Mesenchymal stem cell (in vitro differentiated cells and primary cell): Measurements from ENCODE around the gene HPSE2.

ENCODE experiments used
- DNase-seq: peaks from one replicate; pipeline ENCODE4 v3.0.0-alpha.2; 2013
- H2AFZ ChIP-seq: one replicate; pipeline ENCODE4 v1.6.1; 2013; ENCODE audit warnings: low read depth, mild to moderate bottlenecking, control low read depth, inconsistent platforms, low read length, moderate library complexity
- H2AK5ac ChIP-seq: 2 replicates; pipeline ENCODE4 v1.6.1; 2013; ENCODE audit warnings: low read length, moderate library complexity, mild to moderate bottlenecking, inconsistent platforms; ENCODE audit not compliant: severe bottlenecking
- H2BK120ac ChIP-seq: one replicate; pipeline ENCODE4 v1.6.1; 2013; ENCODE audit warnings: low read depth, mild to moderate bottlenecking, inconsistent platforms, low read length, moderate library complexity
- H2BK12ac ChIP-seq, 2 experiments: one replicate each; pipeline ENCODE4 v1.6.1; 2013; ENCODE audit warnings: inconsistent platforms in 2 of 2, low read length in 2 of 2, mild to moderate bottlenecking in 2 of 2, moderate library complexity in 2 of 2, control low read depth in 1 of 2
- H2BK15ac ChIP-seq: one replicate; pipeline ENCODE4 v1.6.1; 2013; ENCODE audit warnings: mild to moderate bottlenecking, low read depth, inconsistent platforms; ENCODE audit not compliant: poor library complexity, severe bottlenecking
- H2BK5ac ChIP-seq: 2 replicates; pipeline ENCODE4 v1.6.1; 2013; ENCODE audit warnings: low read depth, mild to moderate bottlenecking, low read length, control low read depth, inconsistent platforms; ENCODE audit not compliant: poor library complexity, severe bottlenecking
- H3K14ac ChIP-seq, 2 experiments: one replicate each; pipeline ENCODE4 v1.6.1; 2013; ENCODE audit warnings: inconsistent platforms in 2 of 2, low read length in 2 of 2, control low read depth in 1 of 2, mild to moderate bottlenecking in 1 of 2, moderate library complexity in 1 of 2
- H3K18ac ChIP-seq, 2 experiments: one replicate each; pipeline ENCODE4 v1.6.1; 2013; ENCODE audit warnings: inconsistent platforms in 2 of 2, low read length in 2 of 2, control low read depth in 1 of 2, low read depth in 1 of 2, mild to moderate bottlenecking in 1 of 2
- H3K23ac ChIP-seq, 2 experiments: one replicate each; pipeline ENCODE4 v1.6.1; 2013; ENCODE audit warnings: inconsistent platforms in 2 of 2, low read length in 2 of 2, mild to moderate bottlenecking in 2 of 2, moderate library complexity in 2 of 2, control low read depth in 1 of 2
- H3K27ac ChIP-seq: 2 replicates; pipeline ENCODE4 v1.5.1; 2013; ENCODE audit warnings: mild to moderate bottlenecking, moderate library complexity, low read length, control low read depth, inconsistent platforms; ENCODE audit not compliant: poor library complexity, severe bottlenecking
- H3K27me3 ChIP-seq, 2 experiments: 2 replicates each; pipeline versions ENCODE4 v1.6.1 to v1.7.0; 2013; ENCODE audit warnings: low read length in 2 of 2, mild to moderate bottlenecking in 2 of 2, moderate library complexity in 2 of 2, control low read depth in 1 of 2, inconsistent platforms in 1 of 2; ENCODE audit not compliant: control insufficient read depth in 1 of 2, insufficient read depth in 1 of 2
- H3K36me3 ChIP-seq, 2 experiments: 2 replicates each; pipeline versions ENCODE4 v1.6.1 to v1.7.0; 2013; ENCODE audit warnings: low read length in 2 of 2, control low read depth in 1 of 2, inconsistent platforms in 1 of 2, low read depth in 1 of 2, mild to moderate bottlenecking in 1 of 2; ENCODE audit not compliant: insufficient read depth in 2 of 2, control insufficient read depth in 1 of 2
- H3K4ac ChIP-seq, 2 experiments: one replicate each; pipeline ENCODE4 v1.6.1; 2013; ENCODE audit warnings: inconsistent platforms in 2 of 2, low read length in 2 of 2, mild to moderate bottlenecking in 2 of 2, moderate library complexity in 2 of 2, control low read depth in 1 of 2, low read depth in 1 of 2
- H3K4me1 ChIP-seq: 2 replicates; pipeline ENCODE4 v1.6.1; 2013; ENCODE audit warnings: low read depth, low read length, control low read depth; ENCODE audit not compliant: control insufficient read depth, insufficient read depth
- H3K4me2 ChIP-seq: 2 replicates; pipeline ENCODE4 v1.6.1; 2013; ENCODE audit warnings: low read length, mild to moderate bottlenecking, inconsistent platforms; ENCODE audit not compliant: poor library complexity, severe bottlenecking
- H3K4me3 ChIP-seq, 2 experiments: 2 replicates each; pipeline versions ENCODE4 v1.5.1 to v1.7.0; 2013; ENCODE audit warnings: low read length in 2 of 2, mild to moderate bottlenecking in 2 of 2, control low read depth in 1 of 2, low read depth in 1 of 2; ENCODE audit not compliant: insufficient read depth in 1 of 2
- H3K79me1 ChIP-seq: replicated peaks from 2 replicates; pipeline ENCODE4 v1.6.1; 2013; ENCODE audit warnings: mild to moderate bottlenecking, control low read depth, low read length, inconsistent platforms; ENCODE audit not compliant: poor library complexity, severe bottlenecking
- H3K9ac ChIP-seq: 2 replicates; pipeline ENCODE4 v1.7.0; 2013; ENCODE audit warnings: mild to moderate bottlenecking, low read length, moderate library complexity
- H3K9me3 ChIP-seq: 2 replicates; pipeline ENCODE4 v1.7.0; 2013; ENCODE audit warnings: mild to moderate bottlenecking, low read length; ENCODE audit not compliant: control insufficient read depth
- H4K8ac ChIP-seq: one replicate; pipeline ENCODE4 v1.6.1; 2013; ENCODE audit warnings: inconsistent platforms, mild to moderate bottlenecking, low read length, moderate library complexity
- H4K91ac ChIP-seq: one replicate; pipeline ENCODE4 v1.6.1; 2013; ENCODE audit warnings: mild to moderate bottlenecking, low read length, inconsistent platforms
- WGBS: methylation state at CpG from one replicate; pipeline ENCODE4 v1.1.7; 2013; ENCODE audit warnings: mixed read lengths; 5-methylcytosine and 5-hydroxymethylcytosine counted together

Gene HPSE2

GRCh38 chr10:98444314-98445006, 791.2 kb downstream of the HPSE2 start:
- H3K9ac ChIP-seq: no peak overlapping the region
- no peak overlapping the region for H2BK5ac ChIP-seq
- DNase-seq: no peak
- peaks cover 25% of the 10 kb centered on the region for H3K79me1 ChIP-seq
- H2AK5ac ChIP-seq: no peak overlapping the region
- H3K4me1 ChIP-seq: peaks cover 22% of the 10 kb centered on the region
- H3K14ac ChIP-seq: no peak overlapping the region
- no peak overlapping the region for H3K4ac ChIP-seq
- H3K4me3 ChIP-seq: no peak overlapping the region
- no peaks in the 10 kb centered on the region for H3K9me3 ChIP-seq
- H2BK12ac ChIP-seq: no peak overlapping the region
- no peak overlapping the region for H2BK120ac ChIP-seq
- no peak overlapping the region for H3K4me2 ChIP-seq
- 93% methylated on average over 9 of the region's 9 CpGs for WGBS
- no peak overlapping the region for H3K23ac ChIP-seq
- H3K36me3 ChIP-seq: peaks cover 32 to 62% of the 10 kb centered on the region in 2 experiments
- no peak overlapping the region for H4K8ac ChIP-seq
- peak overlapping the region; percentile 13 for H3K27ac ChIP-seq
- no peak overlapping the region for H2AFZ ChIP-seq
- no peaks in the 10 kb centered on the region for H3K27me3 ChIP-seq
- H4K91ac ChIP-seq: no peak overlapping the region
- H3K18ac ChIP-seq: no peak overlapping the region
- no peak overlapping the region for H2BK15ac ChIP-seq

GRCh38 chr10:98438715-98439114, 796.9 kb downstream of the HPSE2 start:
- Histone ChIP-seq H3K4me1 (peaks cover 13% of the 10 kb centered on the region), H2BK15ac (no peak overlapping the region), H3K9ac (no peak overlapping the region), H2AK5ac (no peak overlapping the region), H2BK120ac (no peak overlapping the region), H4K91ac (no peak overlapping the region), H4K8ac (no peak overlapping the region), H2AFZ (no peak overlapping the region), H3K27ac (no peak overlapping the region), H2BK5ac (no peak overlapping the region), H3K27me3 (no peaks in the 10 kb centered on the region), H3K23ac (no peak overlapping the region), H2BK12ac (no peak overlapping the region), H3K36me3 (peaks cover 38 to 100% of the 10 kb centered on the region in 2 experiments), H3K4ac (no peak overlapping the region), H3K18ac (no peak overlapping the region), H3K79me1 (peaks cover 23% of the 10 kb centered on the region), H3K9me3 (no peaks in the 10 kb centered on the region), H3K14ac (no peak overlapping the region), H3K4me2 (no peak overlapping the region), H3K4me3 (no peak overlapping the region)
- DNase-seq: no peak
- WGBS: 91% methylated on average over 4 of the region's 4 CpGs

- Histone ChIP-seq H3K27ac (no peak overlapping the region), H3K4me1 (peaks cover 13% of the 10 kb centered on the region), H3K9me3 (peaks cover 17% of the 10 kb centered on the region), H2BK12ac (no peak overlapping the region), H2AK5ac (no peak overlapping the region), H3K23ac (no peak overlapping the region), H3K18ac (no peak overlapping the region), H4K91ac (no peak overlapping the region), H3K4me3 (no peak overlapping the region), H2AFZ (no peak overlapping the region), H3K4ac (no peak overlapping the region), H2BK15ac (no peak overlapping the region), H3K9ac (no peak overlapping the region), H3K27me3 (no peaks in the 10 kb centered on the region), H3K79me1 (peaks cover 16% of the 10 kb centered on the region), H4K8ac (no peak overlapping the region), H2BK5ac (no peak overlapping the region), H3K4me2 (no peak overlapping the region), H3K14ac (no peak overlapping the region), H3K36me3 (peaks cover 25 to 100% of the 10 kb centered on the region in 2 experiments), H2BK120ac (no peak overlapping the region)
- 96% methylated on average over 4 of the region's 4 CpGs for WGBS
- no peak for DNase-seq
Measured at GRCh38 chr10:98436704-98437103, 798.9 kb downstream of the HPSE2 start.

GRCh38 chr10:98435178-98435577, 800.5 kb downstream of the HPSE2 start:
- no peak overlapping the region for H3K9ac ChIP-seq
- no peak overlapping the region for H3K4me3 ChIP-seq
- peak overlapping the region; percentile 20 for H2BK15ac ChIP-seq
- WGBS: 98% methylated on average over 12 of the region's 12 CpGs
- peaks cover 20% of the 10 kb centered on the region for H3K4me1 ChIP-seq
- no peak overlapping the region for H2BK12ac ChIP-seq
- H3K27ac ChIP-seq: peak overlapping the region; percentile 68
- H3K23ac ChIP-seq: no peak overlapping the region
- no peak overlapping the region for H4K91ac ChIP-seq
- H3K4me2 ChIP-seq: no peak overlapping the region
- H3K18ac ChIP-seq: no peak overlapping the region
- no peaks in the 10 kb centered on the region for H3K27me3 ChIP-seq
- peaks cover 17% of the 10 kb centered on the region for H3K9me3 ChIP-seq
- H2AFZ ChIP-seq: no peak overlapping the region
- H3K79me1 ChIP-seq: peaks cover 18% of the 10 kb centered on the region
- no peak overlapping the region for H2BK120ac ChIP-seq
- H3K14ac ChIP-seq: no peak overlapping the region
- H2AK5ac ChIP-seq: peak overlapping the region; percentile 97
- H3K4ac ChIP-seq: peak overlapping the region in 1 of 2 experiments; percentile 38
- H2BK5ac ChIP-seq: peak overlapping the region; percentile 38
- peaks cover 36 to 100% of the 10 kb centered on the region in 2 experiments for H3K36me3 ChIP-seq
- no peak for DNase-seq
- H4K8ac ChIP-seq: no peak overlapping the region
